Coronary artery (tissue), 2 donors: Measurements from ENCODE around the gene C1QTNF6.

Source experiments
- DNase-seq: peaks from one replicate; pipeline ENCODE4 v3.0.0-alpha.2; 2017; ENCODE audit warnings: low spot score
- H3K27ac ChIP-seq, 2 donors: fragments of 200-600 bp; sonication (generic); one replicate each; pipeline ENCODE4 v1.5.1; 2016 to 2019
- H3K4me3 ChIP-seq: fragments of 200-600 bp; sonication (generic); 2 replicates; pipeline ENCODE4 v1.5.1; 2016; ENCODE audit warnings: mild to moderate bottlenecking, moderate library complexity
- CTCF ChIP-seq: fragments of 200-600 bp; sonication (generic); IDR thresholded peaks from one replicate; pipeline ENCODE4 v1.5.1; 2019; ENCODE audit warnings: antibody characterized with exemption

The C1QTNF6 gene

GRCh38 chr22:37185646-37186227 is 2.3 kb downstream of the C1QTNF6 start:
- Histone ChIP-seq H3K4me3 (no peak overlapping the region), H3K27ac (no peak overlapping the region)
- TF ChIP-seq CTCF = no peak
- no peak for DNase-seq

- TF ChIP-seq CTCF = no peak
- H3K4me3 ChIP-seq = no peak overlapping the region
- H3K27ac ChIP-seq = no peak overlapping the region
- DNase-seq = no peak
Observed at GRCh38 chr22:37184816-37185541, 3.1 kb downstream of the C1QTNF6 start.

DNA sequence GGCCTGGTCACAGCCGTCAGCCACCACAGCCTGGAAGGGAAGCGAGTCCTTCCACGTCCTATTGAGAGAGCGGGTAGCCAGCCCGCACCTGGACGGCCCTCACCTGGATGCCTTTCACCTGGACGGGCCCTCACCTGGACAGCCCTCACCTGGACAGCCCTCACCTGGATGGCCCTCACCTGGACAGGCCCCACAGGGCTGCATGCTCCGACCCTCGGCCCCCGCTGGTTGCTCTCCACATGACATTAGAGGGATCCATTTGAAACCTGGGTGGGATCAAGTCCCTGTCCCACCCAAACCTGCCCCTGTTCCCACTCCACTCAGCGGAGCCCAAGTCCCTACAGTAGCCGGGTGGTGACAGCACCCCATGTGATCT is 3.7 kb downstream of the C1QTNF6 start:
- H3K27ac ChIP-seq = no peak overlapping the region
- H3K4me3 ChIP-seq = no peak overlapping the region
- TF ChIP-seq CTCF = no peak
- no peak for DNase-seq

- no peak overlapping the region for H3K4me3 ChIP-seq
- no peak for TF ChIP-seq CTCF
- H3K27ac ChIP-seq = no peak overlapping the region
- no peak for DNase-seq
Observed at GRCh38 chr22:37183432-37184379, 4.3 kb downstream of the C1QTNF6 start.

DNA sequence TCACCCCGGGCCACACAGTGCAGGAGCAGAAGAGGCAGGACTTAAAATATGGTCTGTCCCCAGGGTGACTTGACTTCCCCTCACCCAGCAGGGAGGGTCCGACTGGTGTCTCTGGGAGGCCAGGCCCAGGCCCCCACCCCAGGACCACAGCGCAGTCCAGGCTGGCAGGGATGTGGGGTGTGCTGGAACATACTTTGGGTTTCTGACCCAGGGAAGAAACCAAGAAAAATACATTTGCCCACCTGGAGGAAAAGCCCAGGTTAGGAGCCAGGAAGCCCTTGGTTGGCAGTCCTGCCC is 5.2 kb downstream of the C1QTNF6 start:
- no peak for DNase-seq
- no peak overlapping the region for H3K27ac ChIP-seq
- H3K4me3 ChIP-seq = no peak overlapping the region
- no peak for TF ChIP-seq CTCF

DNA sequence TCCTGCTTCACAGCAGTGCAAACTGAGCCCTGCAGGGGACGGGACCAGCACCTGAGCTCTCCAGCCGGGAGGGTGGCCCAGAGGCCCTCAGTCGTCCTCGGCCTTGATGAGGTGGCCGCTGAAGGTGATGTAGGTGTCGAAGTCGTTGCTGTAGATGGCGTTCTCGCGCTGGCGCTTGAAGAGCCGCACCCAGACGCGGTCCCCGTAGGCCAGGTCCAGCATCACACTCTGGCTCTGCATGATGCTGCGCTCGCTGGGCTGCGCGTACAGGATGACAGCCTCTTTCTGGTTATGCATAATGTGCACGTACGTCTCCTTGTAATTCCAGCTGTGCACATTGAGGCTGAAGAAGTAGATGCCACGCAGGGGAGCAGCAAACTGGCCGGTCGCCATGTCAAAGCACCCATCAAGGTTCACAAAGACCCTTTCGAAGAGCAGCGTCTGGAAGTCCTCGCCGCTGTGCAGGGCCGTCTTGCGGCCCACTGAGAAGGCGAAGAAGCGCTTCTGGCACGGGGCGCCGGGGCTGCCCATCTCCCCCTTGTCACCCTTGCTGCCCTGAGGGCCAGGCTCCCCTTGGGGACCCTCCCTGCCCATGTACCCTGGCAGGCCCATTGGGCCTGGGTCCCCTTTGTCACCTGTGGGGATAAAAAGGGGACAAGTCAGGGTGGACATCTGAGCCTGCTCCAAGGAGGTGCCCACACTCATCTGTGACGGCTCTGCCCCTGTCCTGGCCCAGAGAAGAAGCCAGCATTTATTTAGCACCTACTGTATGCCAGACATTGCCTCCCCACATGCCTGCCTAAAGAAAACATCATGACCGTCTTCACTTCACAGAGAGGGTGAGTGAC is 5.7 kb downstream of the C1QTNF6 start:
- TF ChIP-seq CTCF = no peak
- H3K4me3 ChIP-seq = no peak overlapping the region
- no peak overlapping the region for H3K27ac ChIP-seq
- no peak for DNase-seq
